DOHH2 (cell line): Measurements from ENCODE around the gene STX18.

Source experiments
- H3F3A ChIP-seq: fragments of 200-600 bp; sonication (generic), shearing (Covaris generic); 2 replicates; pipeline ENCODE4 v1.6.0; 2016; ENCODE audit warnings: antibody characterized with exemption, mild to moderate bottlenecking; ENCODE audit not compliant: control insufficient read depth, insufficient read depth
- H3K27ac ChIP-seq: fragments of 200-600 bp; sonication (generic); 2 replicates; pipeline ENCODE4 v1.5.1; 2014; ENCODE audit warnings: low read depth, mild to moderate bottlenecking, low read length, moderate library complexity
- H3K27me3 ChIP-seq: fragments of 200-600 bp; sonication (generic); 2 replicates; pipeline ENCODE4 v1.6.1; 2014; ENCODE audit warnings: mild to moderate bottlenecking, low read length, mixed read lengths; ENCODE audit not compliant: control insufficient read depth
- H3K36me3 ChIP-seq: fragments of 200-600 bp; sonication (generic); 2 replicates; pipeline ENCODE4 v1.6.1; 2014; ENCODE audit warnings: mild to moderate bottlenecking, low read length, moderate library complexity, mixed read lengths; ENCODE audit not compliant: control insufficient read depth
- H3K4me1 ChIP-seq: fragments of 200-600 bp; sonication (generic); 2 replicates; pipeline ENCODE4 v1.6.1; 2014; ENCODE audit warnings: mild to moderate bottlenecking, low read length, mixed read lengths; ENCODE audit not compliant: control insufficient read depth
- H3K4me2 ChIP-seq: fragments of 200-600 bp; sonication (generic); 2 replicates; pipeline ENCODE4 v1.6.0; 2014; ENCODE audit warnings: mild to moderate bottlenecking, low read length, moderate library complexity
- H3K4me3 ChIP-seq: fragments of 200-600 bp; sonication (generic); 2 replicates; pipeline ENCODE4 v1.5.1; 2014; ENCODE audit warnings: mild to moderate bottlenecking, low read length, mixed read lengths
- H3K79me2 ChIP-seq: fragments of 200-600 bp; sonication (generic); 2 replicates; pipeline ENCODE4 v1.6.1; 2014; ENCODE audit warnings: mild to moderate bottlenecking, low read length, mixed read lengths; ENCODE audit not compliant: control insufficient read depth
- H3K9me2 ChIP-seq: fragments of 200-600 bp; sonication (generic); replicated peaks from 2 replicates; pipeline ENCODE4 v1.6.1; 2014; ENCODE audit warnings: mild to moderate bottlenecking, low read length, mixed read lengths; ENCODE audit not compliant: control insufficient read depth
- H3K9me3 ChIP-seq: fragments of 200-600 bp; sonication (generic); 2 replicates; pipeline ENCODE4 v1.6.1; 2014; ENCODE audit warnings: antibody characterized with exemption, low read length, mixed read lengths; ENCODE audit not compliant: control insufficient read depth, insufficient read depth
- H4K20me1 ChIP-seq: fragments of 200-600 bp; sonication (generic); 2 replicates; pipeline ENCODE4 v1.6.0; 2014; ENCODE audit warnings: low read depth, mild to moderate bottlenecking, antibody characterized with exemption, low read length, moderate library complexity; ENCODE audit not compliant: control insufficient read depth, insufficient read depth
- EZH2phosphoT487 ChIP-seq: fragments of 200-600 bp; sonication (generic); IDR thresholded peaks from 2 replicates; pipeline ENCODE4 v1.6.1; 2017; ENCODE audit warnings: borderline replicate concordance, mild to moderate bottlenecking, antibody characterized with exemption, low read length, moderate library complexity, mixed read lengths
- TF ChIP-seq, protein P1 (sequence below): fragments of 200-600 bp; sonication (generic); IDR thresholded peaks from one replicate; pipeline ENCODE4 v1.5.1; 2014; ENCODE audit warnings: antibody characterized with exemption, mild to moderate bottlenecking, low read depth, low read length; ENCODE audit not compliant: poor library complexity, severe bottlenecking

Gene STX18

DNA sequence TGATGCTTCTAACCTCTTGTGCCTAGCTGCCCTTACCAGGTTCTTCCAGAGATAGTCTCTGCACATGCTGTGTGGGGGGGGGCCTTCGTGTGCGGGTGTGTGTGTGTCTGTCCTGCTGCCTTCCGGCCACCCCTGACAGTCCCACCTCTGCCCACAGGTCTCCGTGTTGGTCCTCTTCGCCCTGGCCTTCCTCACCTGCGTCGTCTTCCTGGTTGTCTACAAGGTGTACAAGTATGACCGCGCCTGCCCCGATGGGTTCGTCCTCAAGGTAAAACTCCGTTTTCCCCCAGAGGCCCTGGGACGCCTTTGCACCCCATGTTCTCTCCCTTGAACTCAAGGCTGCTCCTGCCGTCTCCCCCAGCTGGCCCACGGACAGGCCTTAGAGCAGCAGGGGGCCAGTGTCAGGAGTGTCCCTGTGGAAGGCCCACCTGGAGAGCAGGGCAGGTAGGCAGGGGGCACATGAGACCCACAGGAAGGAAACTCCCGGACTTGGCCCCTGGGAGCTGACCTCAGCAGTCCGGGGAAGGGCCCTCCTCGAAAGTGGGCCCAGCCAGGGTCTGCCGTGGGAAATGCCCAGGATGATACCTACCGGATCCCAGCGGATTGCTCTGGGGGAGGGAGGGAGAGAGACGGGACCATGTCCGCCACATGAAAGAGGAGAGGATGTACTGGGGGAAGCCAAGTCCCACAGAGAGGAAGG lies 132.3 kb downstream of the STX18 start:
- no peak overlapping the region for H3K4me2 ChIP-seq
- no peaks in the 10 kb centered on the region for H4K20me1 ChIP-seq
- H3K9me2 ChIP-seq, result no peaks in the 10 kb centered on the region
- no peaks in the 10 kb centered on the region for H3K36me3 ChIP-seq
- H3K9me3 ChIP-seq, result no peaks in the 10 kb centered on the region
- no peaks in the 10 kb centered on the region for H3F3A ChIP-seq
- no peaks in the 10 kb centered on the region for H3K27me3 ChIP-seq
- no peak overlapping the region for H3K4me3 ChIP-seq
- H3K4me1 ChIP-seq, result no peaks in the 10 kb centered on the region
- TF ChIP-seq EZH2phosphoT487, result no peak
- TF ChIP-seq, protein P1, sequence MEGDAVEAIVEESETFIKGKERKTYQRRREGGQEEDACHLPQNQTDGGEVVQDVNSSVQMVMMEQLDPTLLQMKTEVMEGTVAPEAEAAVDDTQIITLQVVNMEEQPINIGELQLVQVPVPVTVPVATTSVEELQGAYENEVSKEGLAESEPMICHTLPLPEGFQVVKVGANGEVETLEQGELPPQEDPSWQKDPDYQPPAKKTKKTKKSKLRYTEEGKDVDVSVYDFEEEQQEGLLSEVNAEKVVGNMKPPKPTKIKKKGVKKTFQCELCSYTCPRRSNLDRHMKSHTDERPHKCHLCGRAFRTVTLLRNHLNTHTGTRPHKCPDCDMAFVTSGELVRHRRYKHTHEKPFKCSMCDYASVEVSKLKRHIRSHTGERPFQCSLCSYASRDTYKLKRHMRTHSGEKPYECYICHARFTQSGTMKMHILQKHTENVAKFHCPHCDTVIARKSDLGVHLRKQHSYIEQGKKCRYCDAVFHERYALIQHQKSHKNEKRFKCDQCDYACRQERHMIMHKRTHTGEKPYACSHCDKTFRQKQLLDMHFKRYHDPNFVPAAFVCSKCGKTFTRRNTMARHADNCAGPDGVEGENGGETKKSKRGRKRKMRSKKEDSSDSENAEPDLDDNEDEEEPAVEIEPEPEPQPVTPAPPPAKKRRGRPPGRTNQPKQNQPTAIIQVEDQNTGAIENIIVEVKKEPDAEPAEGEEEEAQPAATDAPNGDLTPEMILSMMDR, result no peak
- H3K27ac ChIP-seq, result no peak overlapping the region
- no peaks in the 10 kb centered on the region for H3K79me2 ChIP-seq

DNA sequence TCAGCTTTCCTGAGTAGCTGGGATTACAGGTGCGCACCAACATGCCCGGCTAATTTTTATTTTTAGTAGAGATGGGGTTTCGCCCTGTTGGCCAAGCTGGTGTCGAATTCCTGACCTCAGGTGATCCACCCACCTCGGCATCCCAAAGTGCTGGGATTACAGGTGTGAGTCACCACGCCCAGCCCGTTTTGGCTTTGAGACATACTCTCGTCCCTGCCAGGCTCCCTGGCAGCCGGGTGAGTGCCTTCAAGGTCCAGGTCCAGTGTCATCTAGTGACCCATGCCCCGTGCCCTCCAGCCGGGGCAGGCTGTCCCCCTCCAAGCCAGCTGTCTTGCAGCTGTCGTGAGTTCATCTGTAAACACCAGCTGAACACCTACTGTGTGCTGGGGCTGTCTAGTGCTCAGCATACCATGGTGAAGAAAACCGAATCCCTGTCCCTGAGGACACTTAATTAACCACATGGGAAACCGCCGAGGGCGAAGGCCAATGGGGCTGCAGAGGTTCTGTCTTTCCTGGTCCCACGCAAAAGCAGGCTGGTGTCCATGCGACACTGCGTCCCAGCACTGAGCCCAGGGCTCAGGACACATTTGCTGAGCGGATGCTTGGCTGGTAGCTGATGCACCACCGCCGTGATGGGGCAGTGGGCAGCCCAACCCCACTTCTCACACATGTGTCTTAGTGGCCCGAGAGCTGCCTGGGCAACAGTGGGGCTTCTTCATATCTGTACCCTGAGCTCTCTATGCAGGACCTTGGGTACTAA lies 133.1 kb downstream of the STX18 start:
- Histone ChIP-seq H3K9me2 (no peaks in the 10 kb centered on the region), H3K4me2 (no peak overlapping the region), H3K79me2 (no peaks in the 10 kb centered on the region), H4K20me1 (no peaks in the 10 kb centered on the region), H3K4me3 (no peak overlapping the region), H3K9me3 (no peaks in the 10 kb centered on the region), H3F3A (no peaks in the 10 kb centered on the region), H3K36me3 (no peaks in the 10 kb centered on the region), H3K4me1 (no peaks in the 10 kb centered on the region), H3K27me3 (no peaks in the 10 kb centered on the region), H3K27ac (no peak overlapping the region)
- TF ChIP-seq, protein P1, result no peak
- no peak for TF ChIP-seq EZH2phosphoT487

DNA sequence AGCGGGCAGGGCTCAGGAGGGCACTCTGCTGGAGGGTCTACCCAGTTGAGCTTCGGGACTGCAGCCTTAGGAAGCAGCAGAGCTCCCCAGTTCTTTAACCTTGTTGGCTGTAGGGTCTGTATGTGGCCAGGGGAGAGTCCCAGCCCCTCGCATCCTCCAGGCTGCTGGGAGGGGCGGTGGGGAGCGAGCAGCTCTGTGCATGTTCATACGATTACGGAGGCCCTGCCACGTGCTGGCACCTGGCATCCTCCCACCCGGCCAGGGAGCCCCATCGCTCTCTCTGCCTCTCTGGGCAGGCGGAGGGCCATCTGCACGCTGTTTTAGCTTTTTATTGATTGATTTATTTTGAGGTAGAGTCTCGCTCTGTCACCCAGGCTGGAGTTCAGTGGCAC lies 133.7 kb downstream of the STX18 start:
- no peak overlapping the region for H3K4me2 ChIP-seq
- no peaks in the 10 kb centered on the region for H3K79me2 ChIP-seq
- no peaks in the 10 kb centered on the region for H3F3A ChIP-seq
- no peak overlapping the region for H3K27ac ChIP-seq
- no peak for TF ChIP-seq EZH2phosphoT487
- TF ChIP-seq, protein P1, result no peak
- no peak overlapping the region for H3K4me3 ChIP-seq
- no peaks in the 10 kb centered on the region for H3K9me3 ChIP-seq
- H3K27me3 ChIP-seq, result no peaks in the 10 kb centered on the region
- H3K4me1 ChIP-seq, result no peaks in the 10 kb centered on the region
- no peaks in the 10 kb centered on the region for H3K9me2 ChIP-seq
- no peaks in the 10 kb centered on the region for H4K20me1 ChIP-seq
- no peaks in the 10 kb centered on the region for H3K36me3 ChIP-seq
